RPMI8226 (cell line): ENCODE results near the gene KIFC1.
"Not testable (repeated sequence)": the region's sequence is repeated elsewhere in the genome, so short reads cannot be mapped to it uniquely, and the experiment has no call there.

Source experiments
- DNase-seq: peaks from one replicate; pipeline ENCODE4 v3.0.0-alpha.2; 2015

Gene KIFC1

DNA sequence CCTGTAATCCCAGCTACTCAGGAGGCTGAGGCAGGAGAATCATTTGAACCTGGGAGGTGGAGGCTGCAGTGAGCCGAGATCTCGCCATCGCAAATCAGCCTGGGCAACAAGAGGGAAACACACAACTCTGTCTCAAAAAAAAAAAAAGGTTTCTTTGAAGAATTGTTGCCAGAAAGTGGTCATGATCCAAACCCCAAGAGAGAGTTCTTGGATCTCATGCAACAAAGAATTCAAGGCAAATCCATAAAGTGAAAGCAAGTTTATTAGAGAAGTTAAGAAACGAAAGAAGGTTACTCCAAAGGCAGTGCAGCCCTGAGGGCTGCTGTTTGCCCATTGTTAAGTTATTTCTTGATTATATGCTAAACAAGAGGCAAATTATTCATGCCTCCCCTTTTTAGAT, 14.5 kb upstream of the KIFC1 start:
- no peak for DNase-seq

DNA sequence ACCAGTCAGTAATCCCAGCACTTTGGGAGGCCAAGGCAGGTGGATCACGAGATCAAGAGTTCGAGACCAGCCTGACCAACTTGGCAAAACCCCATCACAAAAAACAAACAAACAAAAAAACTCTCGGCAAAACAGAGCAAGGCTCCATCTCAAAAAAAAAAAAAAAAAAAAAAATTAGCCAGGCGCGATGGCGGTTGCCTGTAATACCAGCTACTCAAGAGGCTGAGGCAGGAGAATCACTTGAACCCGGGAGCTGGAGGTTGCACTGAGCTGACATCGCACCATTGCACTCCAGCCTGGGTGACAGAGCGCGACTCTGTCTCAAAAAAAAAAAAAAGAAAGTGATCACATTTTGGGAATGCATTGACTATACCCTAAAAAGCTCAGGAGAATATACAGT, 12.4 kb upstream of the KIFC1 start:
- DNase-seq: not testable (repeated sequence)

DNA sequence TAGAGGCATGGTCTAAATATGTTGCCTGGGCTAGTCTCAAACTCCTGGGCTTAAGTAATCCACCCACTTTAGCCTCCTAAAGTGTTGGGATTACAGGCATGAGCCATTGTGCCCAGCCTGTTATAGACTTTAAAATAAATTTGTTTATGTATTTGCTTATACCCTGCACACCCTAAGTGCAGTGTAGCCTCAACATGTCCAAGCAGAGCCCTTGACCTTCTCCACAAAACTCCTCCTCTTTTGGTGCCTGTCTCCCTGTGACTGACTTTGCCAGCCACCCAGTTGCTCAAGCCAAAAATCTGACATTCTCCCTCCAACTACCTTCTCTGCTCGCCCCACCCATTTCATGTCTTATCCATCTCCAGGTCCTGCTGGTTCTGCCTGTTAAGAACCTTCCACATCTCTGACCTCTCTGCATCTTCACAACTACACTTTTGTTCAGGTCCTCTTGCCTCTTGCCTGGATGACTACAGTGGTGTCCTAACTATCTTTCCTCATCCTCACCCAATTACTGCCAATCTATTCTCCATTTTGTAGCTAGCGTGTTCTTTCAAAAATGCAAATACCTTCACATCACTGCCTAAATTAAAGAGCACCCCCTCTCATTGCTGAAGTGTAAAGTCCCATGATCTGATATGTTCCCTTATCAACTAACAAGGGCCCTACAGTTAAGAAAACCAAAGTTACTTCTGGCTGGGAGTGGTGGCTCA, 11.2 kb upstream of the KIFC1 start:
- no peak for DNase-seq

DNA sequence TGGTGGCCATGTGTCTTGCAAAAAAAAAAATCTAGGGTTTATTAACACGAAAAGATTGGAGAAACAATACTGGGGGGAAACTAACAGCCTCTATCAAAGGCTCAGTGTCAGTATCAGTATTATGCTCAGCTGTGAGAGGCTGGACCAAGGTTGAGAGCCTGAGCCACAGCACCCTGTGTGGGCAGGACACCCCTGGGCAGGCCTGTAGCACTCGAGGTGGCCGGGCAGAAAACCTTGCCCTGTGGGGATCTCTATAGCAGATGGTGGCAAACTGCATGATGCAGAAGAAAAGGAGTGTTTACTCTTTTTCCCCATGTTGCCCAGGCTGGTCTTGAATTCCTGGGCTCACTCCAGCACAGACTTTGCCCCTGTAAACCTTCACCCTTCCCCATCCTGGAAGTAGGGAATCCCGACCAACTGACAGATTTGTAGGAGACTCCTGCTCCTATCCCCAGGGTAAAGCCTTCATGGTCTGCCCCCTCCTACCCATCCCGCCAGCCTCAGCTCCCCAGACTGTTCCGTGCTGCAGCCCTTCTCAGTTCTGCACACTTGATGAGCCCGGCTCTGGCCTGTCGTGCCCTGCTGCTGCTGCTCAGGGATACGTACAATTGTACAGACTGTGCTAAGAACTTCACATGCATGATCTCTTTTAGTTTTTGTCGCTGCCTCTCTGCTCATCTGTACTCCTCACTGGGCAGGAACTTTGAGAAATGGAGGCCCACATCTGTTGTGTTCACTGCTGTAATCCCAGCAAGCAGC, 8.0 kb upstream of the KIFC1 start:
- DNase-seq: no peak

DNA sequence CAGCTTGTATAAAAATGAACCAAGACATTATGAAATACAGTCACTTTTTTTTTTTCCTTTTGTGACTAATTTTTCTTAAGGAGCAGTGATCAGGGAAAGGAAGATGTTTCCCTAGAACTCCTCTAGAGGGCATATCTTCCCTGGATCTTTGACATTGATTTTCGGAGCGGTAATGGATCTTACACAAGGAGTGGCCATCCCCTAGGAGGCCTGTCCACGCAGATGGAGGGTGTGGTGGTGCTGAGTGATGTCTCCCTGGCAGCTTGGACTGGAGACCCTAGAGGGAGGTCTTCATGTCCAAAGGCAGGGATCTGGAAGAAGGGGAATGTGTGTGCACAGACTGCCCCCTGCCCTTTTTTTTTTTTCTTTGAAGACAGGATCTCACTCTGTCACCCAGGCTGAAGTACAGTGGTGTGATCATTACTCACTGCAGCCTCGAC, 7.0 kb upstream of the KIFC1 start:
- DNase-seq: no peak

DNA sequence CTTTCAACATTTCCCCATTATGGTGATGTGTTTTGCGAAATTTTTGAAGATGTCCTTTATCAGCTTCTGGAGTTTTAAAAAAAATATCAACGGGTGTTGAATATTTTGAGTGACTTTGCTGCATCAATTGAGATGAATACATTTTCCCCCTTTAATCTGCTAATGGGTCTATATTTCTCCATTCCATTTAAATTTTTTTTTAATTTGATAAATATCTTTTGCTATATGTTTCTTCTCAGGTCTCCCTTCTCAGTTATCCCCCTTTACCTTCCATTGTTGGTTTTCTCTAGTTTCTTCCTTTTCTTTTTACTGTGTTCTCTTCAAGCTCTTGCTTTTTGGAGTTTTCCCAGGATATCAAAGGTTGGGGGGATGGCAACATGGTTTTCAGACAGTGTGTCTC, 1.4 kb upstream of the KIFC1 start:
- DNase-seq: no peak

DNA sequence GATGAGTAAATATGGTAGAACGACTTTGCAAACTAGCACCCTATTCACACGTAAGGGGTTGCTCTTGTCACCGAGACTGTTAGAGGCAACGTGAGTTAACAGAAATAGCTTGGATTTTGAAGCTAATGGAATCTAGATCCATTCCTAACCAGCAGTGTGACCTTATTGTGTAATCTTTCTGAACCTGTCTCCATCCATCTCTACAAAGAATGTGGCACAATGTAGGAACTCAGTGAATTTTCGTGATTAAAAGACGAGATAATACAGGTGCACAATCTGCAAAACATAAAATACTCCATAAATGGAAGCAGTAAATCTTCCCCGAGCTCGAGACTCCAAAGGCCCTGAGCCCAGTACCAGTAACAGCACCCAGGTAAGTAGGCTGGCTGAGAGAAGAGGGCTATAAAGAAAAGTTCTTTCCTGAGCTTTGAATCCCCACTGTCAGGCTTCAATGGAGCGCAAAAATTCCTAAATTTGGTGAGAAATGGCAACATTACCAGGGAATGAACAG, 801 bp upstream of the KIFC1 start:
- no peak for DNase-seq

DNA sequence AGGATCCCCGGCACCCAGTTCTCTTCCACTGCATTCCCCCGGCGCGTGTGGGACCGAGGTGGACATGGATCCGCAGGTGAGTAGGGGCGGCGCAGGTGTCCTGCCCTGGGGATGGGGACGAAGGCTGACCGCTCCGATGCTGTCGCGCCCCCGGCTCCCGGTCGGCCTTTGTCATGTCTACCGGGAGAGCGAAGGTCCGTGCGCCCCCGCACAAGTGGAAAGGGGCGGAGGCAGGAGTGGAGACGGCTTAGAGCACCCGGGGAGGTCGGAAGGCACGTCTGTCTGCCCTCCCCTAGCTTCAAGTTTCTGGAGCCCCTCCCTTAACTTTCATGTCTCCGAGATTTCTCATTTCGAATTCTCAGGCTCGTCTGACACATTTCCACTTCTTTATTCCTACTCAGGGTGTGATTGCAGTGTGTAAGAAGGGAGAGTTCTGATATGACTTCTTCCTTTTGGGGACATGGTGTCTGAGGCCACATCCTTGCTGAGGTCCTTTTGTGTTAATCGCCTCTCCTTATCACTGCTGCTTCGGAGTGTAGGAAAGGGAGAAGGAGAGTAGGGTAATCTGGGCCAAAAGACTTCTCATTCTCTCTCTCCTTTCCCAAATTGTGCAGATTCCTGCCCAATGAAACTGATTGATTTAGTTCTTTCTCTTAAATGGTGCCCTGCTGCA, 435 bp downstream of the KIFC1 start:
- peak; percentile 31 for DNase-seq

DNA sequence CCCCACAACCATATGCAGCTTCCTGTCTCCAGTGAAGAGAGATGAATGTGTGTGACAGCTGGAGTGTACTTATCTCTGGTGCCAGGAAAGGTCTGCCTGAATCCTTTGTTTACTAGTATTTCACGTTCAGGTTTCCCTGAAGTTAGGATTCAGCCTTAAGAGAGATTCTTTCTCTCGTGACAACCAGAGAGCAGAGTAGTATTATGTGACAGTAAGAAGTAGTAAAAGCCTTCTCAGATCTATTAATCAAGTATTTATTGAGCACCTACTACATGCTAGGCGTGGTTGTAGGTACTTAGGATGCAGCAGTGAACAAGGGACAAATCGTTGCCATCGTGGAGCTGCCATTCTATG, 949 bp downstream of the KIFC1 start:
- no peak for DNase-seq

DNA sequence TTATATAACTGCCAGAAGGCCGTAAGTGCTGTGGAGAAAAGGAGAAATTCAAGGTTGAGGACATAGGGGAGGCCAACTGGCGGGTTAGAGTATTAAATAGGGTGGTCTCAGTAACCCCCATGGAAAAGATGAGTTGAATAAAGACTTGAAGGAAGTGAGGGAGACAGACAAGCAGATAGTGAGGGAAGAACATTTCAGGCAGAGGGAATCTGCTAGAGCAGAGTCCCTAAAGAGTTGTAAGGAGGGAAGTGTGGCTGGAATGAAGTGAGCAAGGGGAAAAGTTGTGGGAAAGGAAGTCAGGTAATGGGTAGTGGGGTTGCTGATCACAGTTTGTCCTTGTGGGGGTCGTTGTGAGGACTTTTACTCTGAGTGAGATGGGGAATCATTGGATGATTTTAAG, 1.4 kb downstream of the KIFC1 start:
- no peak for DNase-seq

DNA sequence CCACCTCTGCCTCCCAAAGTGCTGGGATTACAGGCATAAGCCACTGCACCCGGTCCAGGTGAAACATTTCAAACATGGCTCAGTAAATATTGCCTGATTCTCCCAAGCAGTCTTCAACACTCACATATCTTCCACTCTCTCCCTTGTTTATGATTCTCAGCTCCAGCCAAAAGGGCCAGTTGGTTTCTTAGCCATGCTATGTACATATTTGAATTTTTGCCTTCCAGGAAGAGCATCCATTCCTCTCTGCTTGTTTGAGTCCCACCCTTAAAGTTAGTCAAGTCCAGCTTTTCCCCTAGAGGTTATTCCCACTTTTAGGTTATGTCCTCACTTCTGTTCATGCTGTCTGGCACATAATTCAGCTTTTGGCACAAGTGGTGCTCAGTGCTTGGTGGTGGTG, 5.9 kb downstream of the KIFC1 start:
- DNase-seq: no peak

DNA sequence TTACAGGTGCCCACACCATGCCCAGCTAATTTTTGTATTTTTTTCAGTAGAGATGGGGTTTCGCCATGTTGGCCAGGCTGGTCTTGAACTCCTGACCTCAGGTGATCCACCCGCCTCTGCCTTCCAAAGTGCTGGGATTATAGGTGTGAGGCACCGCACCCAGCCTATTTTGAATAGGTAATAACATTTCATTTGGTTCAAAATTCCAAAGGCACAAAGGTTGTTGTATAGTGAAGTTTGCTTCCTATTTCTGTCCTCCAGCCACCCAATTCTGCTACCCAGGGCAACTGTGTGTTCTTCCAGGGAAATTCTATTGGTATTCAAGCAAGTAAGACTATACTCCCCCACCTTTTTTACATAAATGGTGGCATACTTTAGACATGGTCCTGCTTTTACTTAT, 7.0 kb downstream of the KIFC1 start:
- not testable (repeated sequence) for DNase-seq

DNA sequence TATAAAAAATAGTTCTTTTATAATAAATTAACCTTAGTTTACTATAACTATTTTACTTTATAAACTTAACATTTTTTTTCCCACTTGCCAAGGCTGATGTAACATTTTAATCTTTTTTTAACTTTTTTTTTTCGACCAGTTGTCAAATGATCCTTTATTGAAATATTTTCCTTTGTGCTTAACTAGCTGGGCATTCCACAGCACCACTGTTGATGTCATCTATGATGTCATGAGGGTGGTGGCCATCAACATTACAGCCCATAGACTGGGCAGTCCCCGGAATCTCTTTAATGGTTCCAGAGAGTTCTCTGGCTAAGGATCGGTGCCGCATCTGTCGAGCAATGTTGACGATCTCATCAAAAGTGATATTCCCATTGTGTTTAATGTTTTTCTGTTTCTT, 8.3 kb downstream of the KIFC1 start:
- not testable (repeated sequence) for DNase-seq

DNA sequence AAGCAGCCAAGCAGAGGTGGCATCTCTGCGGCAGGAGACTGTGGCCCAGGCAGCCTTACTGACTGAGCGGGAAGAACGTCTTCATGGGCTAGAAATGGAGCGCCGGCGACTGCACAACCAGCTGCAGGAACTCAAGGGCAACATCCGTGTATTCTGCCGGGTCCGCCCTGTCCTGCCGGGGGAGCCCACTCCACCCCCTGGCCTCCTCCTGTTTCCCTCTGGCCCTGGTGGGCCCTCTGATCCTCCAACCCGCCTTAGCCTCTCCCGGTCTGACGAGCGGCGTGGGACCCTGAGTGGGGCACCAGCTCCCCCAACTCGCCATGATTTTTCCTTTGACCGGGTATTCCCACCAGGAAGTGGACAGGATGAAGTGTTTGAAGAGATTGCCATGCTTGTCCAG, 13.3 kb downstream of the KIFC1 start:
- no peak for DNase-seq

DNA sequence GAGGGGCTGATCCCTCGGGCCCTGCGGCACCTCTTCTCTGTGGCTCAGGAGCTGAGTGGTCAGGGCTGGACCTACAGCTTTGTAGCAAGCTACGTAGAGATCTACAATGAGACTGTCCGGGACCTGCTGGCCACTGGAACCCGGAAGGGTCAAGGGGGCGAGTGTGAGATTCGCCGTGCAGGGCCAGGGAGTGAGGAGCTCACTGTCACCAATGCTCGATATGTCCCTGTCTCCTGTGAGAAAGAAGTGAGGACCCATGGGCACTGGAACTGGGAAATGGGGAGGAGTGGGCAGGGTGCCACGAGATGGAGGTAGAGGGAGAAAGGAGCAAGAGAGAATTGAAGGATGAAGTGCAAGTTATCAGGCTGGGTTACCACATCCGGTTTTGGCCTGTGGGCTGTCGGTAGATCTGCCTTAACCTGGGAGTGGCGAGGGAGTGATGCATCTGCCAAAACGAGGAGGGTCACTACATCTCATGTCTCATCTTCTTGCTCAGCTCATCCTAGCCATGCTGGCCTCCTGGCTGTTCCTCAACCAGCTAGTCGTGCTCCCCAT, 13.8 kb downstream of the KIFC1 start:
- DNase-seq: no peak

DNA sequence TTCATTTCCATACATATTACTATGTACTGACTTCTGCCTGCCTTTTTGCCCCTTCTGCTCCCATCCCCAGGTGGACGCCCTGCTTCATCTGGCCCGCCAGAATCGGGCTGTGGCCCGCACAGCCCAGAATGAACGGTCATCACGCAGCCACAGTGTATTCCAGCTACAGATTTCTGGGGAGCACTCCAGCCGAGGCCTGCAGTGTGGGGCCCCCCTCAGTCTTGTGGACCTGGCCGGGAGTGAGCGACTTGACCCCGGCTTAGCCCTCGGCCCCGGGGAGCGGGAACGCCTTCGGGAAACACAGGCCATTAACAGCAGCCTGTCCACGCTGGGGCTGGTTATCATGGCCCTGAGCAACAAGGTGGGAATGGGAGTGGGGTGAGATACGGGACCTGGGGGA, 14.5 kb downstream of the KIFC1 start:
- DNase-seq: no peak

DNA sequence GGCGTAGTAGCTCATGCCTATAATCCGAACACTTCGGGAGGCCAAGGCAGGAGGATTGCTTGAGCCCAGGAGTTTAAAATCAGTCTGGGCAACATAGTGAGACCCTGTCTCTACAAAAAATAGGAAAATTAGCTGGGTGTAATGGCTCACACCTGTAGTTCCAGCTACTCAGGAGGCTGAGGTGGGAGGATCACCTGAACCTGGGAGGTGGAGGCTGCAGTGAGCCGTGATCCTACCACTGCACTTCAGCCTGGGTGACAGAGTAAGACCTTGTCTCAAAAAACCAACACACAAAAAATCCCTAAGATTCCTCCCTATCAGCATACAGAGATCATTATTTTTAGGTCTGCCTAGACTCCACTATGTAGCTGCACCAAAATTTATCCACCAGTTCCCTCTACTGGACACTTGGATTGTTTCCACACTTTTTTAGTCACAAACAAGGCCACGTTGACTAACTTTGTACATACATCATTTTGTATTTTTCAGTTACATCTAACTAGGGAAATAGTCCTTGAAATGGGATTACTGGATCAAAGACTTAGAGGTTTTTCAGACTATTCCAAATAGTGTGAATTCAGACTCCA, 15.6 kb downstream of the KIFC1 start:
- DNase-seq: peak; percentile 41

DNA sequence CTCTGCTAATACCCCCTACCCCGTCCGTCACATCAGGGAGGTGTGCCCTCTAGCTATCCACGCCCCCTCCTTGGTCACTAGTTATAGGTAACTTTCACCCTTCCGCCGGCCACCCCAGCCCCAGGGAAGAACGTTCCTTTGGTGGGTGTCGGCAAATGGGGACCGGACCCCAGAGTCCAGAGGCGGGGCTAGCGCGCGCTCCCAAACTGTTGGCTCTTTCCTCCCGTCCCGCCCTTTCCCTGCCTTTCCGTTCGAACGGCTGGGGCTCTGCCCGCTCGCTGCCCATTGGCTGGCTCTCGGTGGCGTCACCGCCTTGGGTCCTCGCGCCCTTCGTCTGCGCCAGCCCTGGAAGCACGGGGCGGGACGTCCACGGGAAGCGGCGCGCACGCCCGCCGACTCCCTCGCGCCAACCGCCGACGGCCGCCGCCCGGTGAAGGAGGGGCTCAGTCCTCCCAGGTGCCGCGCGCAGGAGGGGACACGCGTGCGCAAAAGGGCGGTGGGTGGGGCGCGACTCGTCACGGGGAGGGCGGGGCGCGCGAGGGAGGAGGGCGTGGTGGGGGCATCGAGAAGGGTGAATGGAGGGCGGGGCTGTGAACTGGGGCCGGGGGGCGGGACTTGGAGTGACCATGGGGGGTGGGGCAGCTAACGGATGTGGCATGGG, 18.6 kb downstream of the KIFC1 start:
- peak; percentile 98 for DNase-seq

DNA sequence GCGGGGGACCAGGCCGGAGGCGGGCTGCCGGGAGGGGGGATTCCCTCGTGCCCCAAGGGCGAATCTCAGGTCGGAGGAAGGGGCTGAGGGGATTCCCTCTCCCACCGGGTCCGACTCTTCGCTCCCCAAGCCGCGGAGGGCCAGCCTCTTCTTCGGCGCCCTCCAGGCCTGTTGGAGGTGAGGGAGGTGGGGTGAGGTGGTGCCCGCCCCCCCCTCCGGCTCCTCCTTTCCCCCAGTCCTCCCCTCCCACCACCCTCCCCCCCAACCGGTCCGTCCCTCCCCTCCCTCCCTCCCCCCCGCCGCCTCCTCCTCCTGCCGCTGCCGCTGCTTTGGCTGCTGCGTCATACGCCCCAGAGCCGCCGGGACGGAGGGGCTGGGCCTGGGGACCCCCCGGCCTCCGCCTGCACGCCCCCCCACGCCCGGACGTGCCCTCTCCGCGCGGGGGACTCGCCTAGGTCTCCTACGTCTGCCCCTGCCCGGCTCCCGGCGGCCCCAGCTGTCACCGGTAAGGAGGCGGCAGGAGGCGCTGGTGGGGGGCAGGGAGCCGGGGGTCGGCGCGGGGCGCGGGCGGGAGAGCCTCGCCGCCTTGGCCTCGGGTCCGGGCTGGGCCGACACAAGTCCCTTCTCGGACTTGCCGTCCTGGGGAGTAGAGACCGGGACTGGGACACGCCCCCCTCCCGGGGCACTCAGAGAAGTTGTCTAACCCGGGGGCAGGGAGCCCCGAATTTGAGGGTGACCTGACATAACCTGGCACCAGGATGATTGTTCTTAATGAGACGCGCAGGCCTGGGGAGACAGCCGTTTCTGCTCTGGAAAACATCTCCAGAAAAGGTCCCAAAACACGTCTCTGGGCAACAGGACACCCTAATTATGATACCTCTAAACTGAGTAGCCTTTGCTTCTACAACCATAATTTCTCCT, 19.3 kb downstream of the KIFC1 start, which contains the start of gene PHF1:
PHF1 (plus strand) TSS at position 304 of the 921 bp plus-strand sequence. CDS start 1,250 bp downstream, outside the sequence.
- DNase-seq: peak; percentile 82

DNA sequence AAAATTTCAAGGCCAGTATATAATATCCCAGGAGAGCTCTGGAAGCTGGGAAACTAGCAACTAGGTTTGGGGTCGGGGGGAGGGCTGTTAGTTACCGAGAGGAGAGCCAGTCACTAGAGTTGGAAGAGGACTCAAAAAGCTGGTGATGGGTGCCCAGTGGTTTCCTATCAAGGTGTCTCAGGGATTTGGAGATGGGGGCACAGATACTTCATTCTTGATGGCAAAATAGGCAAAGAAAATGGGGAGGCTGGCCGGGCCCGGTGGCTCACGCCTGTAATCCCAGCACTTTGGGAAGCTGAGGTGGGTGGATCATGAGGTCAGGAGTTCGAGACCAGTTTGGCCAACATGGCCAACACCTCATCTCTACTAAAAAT, 20.0 kb downstream of the KIFC1 start:
- DNase-seq: no peak
